WERI-Rb-1 (cell line): ENCODE measurements around the gene NAT16.

Experiments used
- DNase-seq: peaks from one replicate; pipeline ENCODE4 v3.0.0-alpha.2; 2020
- H3K27ac ChIP-seq: fragments of 250-450 bp; sonication (Bioruptor Pico); 2 replicates; pipeline ENCODE4 v1.5.1; 2020; ENCODE audit warnings: mild to moderate bottlenecking, moderate library complexity
- H3K27me3 ChIP-seq: fragments of 250-450 bp; sonication (Bioruptor Pico); 2 replicates; pipeline ENCODE4 v1.5.1; 2021; ENCODE audit warnings: mild to moderate bottlenecking, low read depth, moderate library complexity; ENCODE audit not compliant: insufficient read depth, severe bottlenecking
- H3K36me3 ChIP-seq: fragments of 250-450 bp; sonication (Bioruptor Pico); 2 replicates; pipeline ENCODE4 v1.5.1; 2020; ENCODE audit warnings: mild to moderate bottlenecking, moderate library complexity
- H3K4me3 ChIP-seq: 2 replicates; pipeline ENCODE4 v1.5.1; 2011; ENCODE audit warnings: low read depth, mild to moderate bottlenecking, control low read depth, low read length
- H3K9me3 ChIP-seq: fragments of 250-450 bp; sonication (Bioruptor Pico); 2 replicates; pipeline ENCODE4 v1.5.1; 2021; ENCODE audit warnings: mild to moderate bottlenecking, moderate library complexity; ENCODE audit not compliant: severe bottlenecking
- CTCF ChIP-seq: IDR thresholded peaks from 2 replicates; pipeline ENCODE4 v1.5.1; 2011; ENCODE audit warnings: low read depth, mild to moderate bottlenecking, control low read depth, inconsistent platforms, low read length

NAT16 gene

GRCh38 chr7:101155303-101155702 is 24.8 kb downstream of the NAT16 start:
- DNase-seq, result no peak
- peaks cover 72% of the 10 kb centered on the region for H3K27me3 ChIP-seq
- peaks cover 5% of the 10 kb centered on the region for H3K9me3 ChIP-seq
- peak overlapping the region; percentile 47; the same call in 1 of the 2 replicates for H3K4me3 ChIP-seq
- no peak overlapping the region for H3K27ac ChIP-seq
- no peaks in the 10 kb centered on the region for H3K36me3 ChIP-seq
- TF ChIP-seq CTCF, result no peak

- DNase-seq, result no peak
- Histone ChIP-seq H3K4me3 (peak overlapping the region; percentile 47), H3K27me3 (peaks cover 73% of the 10 kb centered on the region), H3K36me3 (no peaks in the 10 kb centered on the region), H3K27ac (no peak overlapping the region), H3K9me3 (peaks cover 5% of the 10 kb centered on the region)
- no peak for TF ChIP-seq CTCF
Measured at GRCh38 chr7:101154693-101155102, 25.4 kb downstream of the NAT16 start.

- Histone ChIP-seq H3K27ac (no peak within 1 kb of the TSS), H3K27me3 (peaks cover 77% of the 10 kb centered on the region), H3K36me3 (no peaks in the 10 kb centered on the region), H3K4me3 (peak within 1 kb of the TSS; percentile 47), H3K9me3 (peaks cover 5% of the 10 kb centered on the region)
- DNase-seq, result peak; percentile 92
- TF ChIP-seq CTCF, result no peak
Measured at GRCh38 chr7:101153969-101154692, 26.0 kb downstream of the NAT16 start, which contains the start of gene AP1S1. AP1S1 (plus strand) TSS chr7:101154476; CDS start chr7:101154515, 39 bp downstream.

GRCh38 chr7:101151908-101152651 is 28.0 kb downstream of the NAT16 start:
- Histone ChIP-seq H3K27me3 (peaks cover 75% of the 10 kb centered on the region), H3K36me3 (no peaks in the 10 kb centered on the region), H3K9me3 (peaks cover 5% of the 10 kb centered on the region), H3K4me3 (no peak overlapping the region), H3K27ac (no peak overlapping the region)
- no peak for DNase-seq
- no peak for TF ChIP-seq CTCF

GRCh38 chr7:101140746-101141382 is 39.2 kb downstream of the NAT16 start:
- Histone ChIP-seq H3K4me3 (no peak overlapping the region), H3K27ac (no peak overlapping the region)

More at GRCh38 chr7:101140746-101141382, 39.2 kb downstream of the NAT16 start:
- TF ChIP-seq CTCF, result no peak
- no peaks in the 10 kb centered on the region for H3K9me3 ChIP-seq
- no peak for DNase-seq
- H3K27me3 ChIP-seq, result peaks cover 90% of the 10 kb centered on the region
- no peaks in the 10 kb centered on the region for H3K36me3 ChIP-seq
